Endothelial cell of umbilical vein (primary cell): ENCODE results near the gene TSPAN5.

Experiments used
- CTCF ChIP-seq, 2 donors: IDR thresholded peaks; 1 replicate in 1 of 2; 2 replicates in 1 of 2; pipeline ENCODE4 v1.5.1; 2011; ENCODE audit warnings: low read length in 2 of 2, mild to moderate bottlenecking in 2 of 2, moderate library complexity in 2 of 2, control low read depth in 1 of 2, inconsistent platforms in 1 of 2, low read depth in 1 of 2; ENCODE audit not compliant: insufficient read depth in 1 of 2; ENCODE audit errors: extremely low read depth in 1 of 2
- EZH2 ChIP-seq: IDR thresholded peaks from 2 replicates; pipeline ENCODE4 v1.6.1; 2012; ENCODE audit warnings: borderline replicate concordance, low read depth, mild to moderate bottlenecking, moderate library complexity, low read length, inconsistent platforms; ENCODE audit not compliant: severe bottlenecking
- MAX ChIP-seq: IDR thresholded peaks from 2 replicates; pipeline ENCODE4 v1.6.1; 2011; ENCODE audit not compliant: insufficient read depth, insufficient read length

- TF ChIP-seq MAX (no peak), EZH2 (no peak), CTCF (IDR thresholded peaks at IDR 0.05; ENCODE audit: extremely low read depth in 1 of 2, insufficient read depth in 1 of 2, low read depth in 1 of 2, low read length in 2 of 2) (no peak)
Measured at GRCh38 chr4:98586962-98587354, 71.5 kb downstream of the TSPAN5 start.
